Lower lobe of right lung (tissue), 2 donors: ENCODE measurements around the gene TMEM141. TPM values are rescaled to one million over a fixed set of nuclear protein-coding genes. Genes with fewer than 3 reads are reported as not detected.
"Not testable (repeated sequence)": the region's sequence is repeated elsewhere in the genome, so short reads cannot be mapped to it uniquely, and the experiment has no call there.

Experiments
- ATAC-seq, 2 donors: fragments of 200-7000 bp; cut with Tn5 transposase; one replicate each; pipeline ENCODE4 v1.9.1; 2020 to 2022; ENCODE audit warnings: mild to moderate bottlenecking in 2 of 2, moderate library complexity in 2 of 2
- DNase-seq: peaks from one replicate; pipeline ENCODE4 v3.0.0-alpha.2; 2020
- H3K27ac ChIP-seq: fragments of 200-600 bp; one replicate; pipeline ENCODE4 v1.8.0; 2022
- H3K27me3 ChIP-seq: fragments of 200-600 bp; one replicate; pipeline ENCODE4 v1.8.0; 2022; ENCODE audit warnings: low read depth
- H3K36me3 ChIP-seq: fragments of 200-600 bp; one replicate; pipeline ENCODE4 v1.8.0; 2022; ENCODE audit warnings: mild to moderate bottlenecking
- H3K4me1 ChIP-seq: fragments of 200-600 bp; one replicate; pipeline ENCODE4 v1.8.0; 2022
- H3K4me3 ChIP-seq: fragments of 200-600 bp; one replicate; pipeline ENCODE4 v1.8.0; 2022; ENCODE audit warnings: mild to moderate bottlenecking
- H3K9me3 ChIP-seq: fragments of 200-600 bp; one replicate; pipeline ENCODE4 v1.8.0; 2022
- intact Hi-C: fragments of 100-400 bp; cut with DNase I; formaldehyde crosslinking; loops from one replicate; pipeline ENCODE4 v1.11.0; 2022
- total RNA-seq: library from RNA; stranded (reverse); fragmentation: NEBNext Ultra II Directional; extraction: Animal tissue kit (Norgen Biotek cat#: 25700); gene quantifications from one replicate; pipeline ENCODE4 v1.2.1, GENCODE V29; 2021
- TF ChIP-seq, protein P1 (sequence below): fragments of 200-600 bp; IDR thresholded peaks from one replicate; pipeline ENCODE4 v1.8.0; 2022; ENCODE audit warnings: antibody characterized with exemption, mild to moderate bottlenecking
- donor health status: DM: no; HTN: yes; CAD: no; lungs with severe emphysema.

TMEM141 gene
- total RNA-seq, 1 donor from 2014 or later: 57.2 TPM

DNA sequence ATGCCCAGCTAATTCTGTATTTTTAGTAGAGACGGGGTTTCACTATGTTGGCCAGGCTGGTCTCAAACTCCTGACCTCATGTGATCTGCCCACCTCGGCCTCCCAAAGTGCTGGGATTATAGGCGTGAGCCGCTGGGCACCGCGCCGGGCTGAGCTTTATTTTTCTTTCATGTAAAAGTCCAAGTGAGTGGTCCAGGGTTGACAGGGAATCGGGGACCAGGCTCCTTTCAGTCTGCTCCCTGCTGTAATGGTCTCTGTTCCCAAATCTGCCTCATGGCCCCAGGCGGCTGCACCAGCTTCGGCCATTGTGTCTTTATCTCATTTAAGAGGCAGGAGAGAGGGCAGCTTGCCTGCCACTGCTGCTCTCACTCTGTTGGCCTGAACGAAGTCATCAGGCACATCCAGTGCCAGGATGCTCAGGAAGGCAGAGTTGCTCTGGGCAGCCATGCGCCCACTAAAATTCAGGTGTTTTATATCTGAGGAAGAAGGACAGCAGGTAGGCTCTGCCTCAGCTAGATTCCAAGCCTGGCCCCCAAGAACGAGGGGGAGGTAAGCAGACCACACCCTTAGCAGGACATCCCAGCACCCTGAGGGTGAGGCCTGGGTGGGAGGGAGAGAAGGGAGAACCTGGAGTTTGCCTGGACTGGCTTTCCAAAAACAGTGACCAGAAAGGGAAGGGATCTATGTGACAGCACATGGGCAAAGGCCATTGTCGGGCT is 3.3 kb downstream of the TMEM141 start:
- Histone ChIP-seq H3K4me3 (no peak overlapping the region), H3K4me1 (peaks cover 37% of the 10 kb centered on the region), H3K27ac (no peak overlapping the region), H3K27me3 (peaks cover 21% of the 10 kb centered on the region), H3K9me3 (no peaks in the 10 kb centered on the region), H3K36me3 (peaks cover 12% of the 10 kb centered on the region)
- ATAC-seq: no peak
- intact Hi-C loops: no loop called here
- DNase-seq: no peak
- TF ChIP-seq, protein P1, sequence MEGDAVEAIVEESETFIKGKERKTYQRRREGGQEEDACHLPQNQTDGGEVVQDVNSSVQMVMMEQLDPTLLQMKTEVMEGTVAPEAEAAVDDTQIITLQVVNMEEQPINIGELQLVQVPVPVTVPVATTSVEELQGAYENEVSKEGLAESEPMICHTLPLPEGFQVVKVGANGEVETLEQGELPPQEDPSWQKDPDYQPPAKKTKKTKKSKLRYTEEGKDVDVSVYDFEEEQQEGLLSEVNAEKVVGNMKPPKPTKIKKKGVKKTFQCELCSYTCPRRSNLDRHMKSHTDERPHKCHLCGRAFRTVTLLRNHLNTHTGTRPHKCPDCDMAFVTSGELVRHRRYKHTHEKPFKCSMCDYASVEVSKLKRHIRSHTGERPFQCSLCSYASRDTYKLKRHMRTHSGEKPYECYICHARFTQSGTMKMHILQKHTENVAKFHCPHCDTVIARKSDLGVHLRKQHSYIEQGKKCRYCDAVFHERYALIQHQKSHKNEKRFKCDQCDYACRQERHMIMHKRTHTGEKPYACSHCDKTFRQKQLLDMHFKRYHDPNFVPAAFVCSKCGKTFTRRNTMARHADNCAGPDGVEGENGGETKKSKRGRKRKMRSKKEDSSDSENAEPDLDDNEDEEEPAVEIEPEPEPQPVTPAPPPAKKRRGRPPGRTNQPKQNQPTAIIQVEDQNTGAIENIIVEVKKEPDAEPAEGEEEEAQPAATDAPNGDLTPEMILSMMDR: no peak

DNA sequence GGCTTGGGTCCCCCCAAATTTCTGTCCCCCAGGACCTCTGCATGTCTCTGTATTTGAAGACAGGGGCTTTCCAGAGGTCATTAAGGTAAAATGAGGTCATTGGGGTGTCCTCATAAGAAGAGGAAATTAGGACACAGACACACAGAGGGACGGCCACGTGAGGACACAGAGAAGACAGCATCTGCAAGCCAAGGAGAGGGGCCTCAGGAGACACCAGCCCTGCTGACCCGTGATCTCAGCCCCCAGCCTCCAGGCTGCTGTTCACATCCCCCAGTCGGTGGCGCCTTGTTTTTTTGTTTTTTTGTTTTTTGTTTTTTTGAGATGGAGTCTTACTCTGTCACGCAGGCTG is 3.8 kb downstream of the TMEM141 start:
- no peak for DNase-seq
- intact Hi-C loops: no loop called here
- no peak for ATAC-seq
- H3K9me3 ChIP-seq: no peaks in the 10 kb centered on the region
- TF ChIP-seq, protein P1: no peak
- H3K27me3 ChIP-seq: peaks cover 26% of the 10 kb centered on the region
- no peak overlapping the region for H3K4me3 ChIP-seq
- H3K27ac ChIP-seq: no peak overlapping the region
- peaks cover 12% of the 10 kb centered on the region for H3K36me3 ChIP-seq
- H3K4me1 ChIP-seq: peaks cover 41% of the 10 kb centered on the region

DNA sequence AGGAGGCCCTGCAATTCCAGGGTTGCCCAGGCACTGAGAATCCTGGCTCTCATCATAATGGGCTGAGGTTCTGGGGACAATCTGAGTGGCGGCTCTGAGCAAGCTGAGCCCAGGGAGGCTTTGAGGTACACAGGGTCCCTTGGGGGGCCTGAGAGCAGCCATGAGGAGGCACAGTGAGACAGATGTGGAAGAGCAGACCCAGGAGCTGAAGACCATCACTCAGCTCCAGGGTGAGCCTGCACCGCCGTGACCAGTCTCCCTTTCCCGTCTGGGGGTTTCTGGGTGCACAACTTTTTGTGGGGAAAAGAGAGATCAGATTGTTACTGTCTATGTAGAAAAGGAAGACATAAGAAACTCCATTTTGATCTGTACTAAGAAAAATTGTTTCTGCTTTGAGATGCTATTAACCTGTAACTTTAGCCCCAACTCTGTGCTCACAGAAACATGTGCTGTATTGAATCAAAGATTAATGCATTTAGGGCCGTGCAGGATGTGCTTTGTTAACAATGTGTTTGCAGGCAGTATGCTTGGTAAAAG is 5.2 kb downstream of the TMEM141 start, which contains the start of gene CCDC183:
CCDC183 (plus strand) TSS at position 101 of the 537 bp plus-strand sequence; CDS start at position 161, 60 bp downstream.
- H3K27ac ChIP-seq: no peak within 1 kb of the TSS
- H3K4me1 ChIP-seq: peaks cover 47% of the 10 kb centered on the region
- H3K36me3 ChIP-seq: peaks cover 12% of the 10 kb centered on the region
- H3K4me3 ChIP-seq: no peak within 1 kb of the TSS
- TF ChIP-seq, protein P1: no peak
- intact Hi-C loops: no loop called here
- DNase-seq (no peak), ATAC-seq (no peak)
- no peaks in the 10 kb centered on the region for H3K9me3 ChIP-seq
- peaks cover 40% of the 10 kb centered on the region for H3K27me3 ChIP-seq

GRCh38 chr9:136796775-136797347 is 5.7 kb downstream of the TMEM141 start:
- peaks cover 12% of the 10 kb centered on the region for H3K36me3 ChIP-seq
- DNase-seq, H3K4me3 ChIP-seq, ATAC-seq, H3K9me3 ChIP-seq, intact Hi-C loops, H3K27ac ChIP-seq: not testable (repeated sequence)
- peaks cover 44% of the 10 kb centered on the region for H3K27me3 ChIP-seq
- peaks cover 48% of the 10 kb centered on the region for H3K4me1 ChIP-seq

DNA sequence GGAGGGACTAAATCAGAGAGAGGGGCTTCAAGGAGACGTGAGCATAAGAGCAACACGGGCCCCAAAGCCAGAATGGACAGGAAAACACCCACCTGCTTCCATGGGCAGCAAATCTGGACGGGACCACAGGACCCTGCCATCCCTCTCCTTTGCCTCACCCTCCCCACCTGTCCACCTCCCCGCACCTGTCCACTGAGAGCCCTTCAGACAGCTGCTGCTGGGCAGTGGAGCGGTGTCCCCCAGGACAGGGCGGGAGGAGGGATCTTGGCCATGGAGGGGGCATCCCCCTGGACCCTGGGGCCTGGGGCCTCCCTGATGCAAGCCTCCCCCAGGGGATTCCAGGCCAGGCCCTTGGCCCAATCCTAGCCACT is 7.5 kb downstream of the TMEM141 start:
- ATAC-seq (no peak), DNase-seq (no peak)
- Histone ChIP-seq H3K36me3 (peaks cover 1% of the 10 kb centered on the region), H3K4me3 (peak overlapping the region; percentile 55), H3K27ac (no peak overlapping the region), H3K9me3 (no peaks in the 10 kb centered on the region), H3K4me1 (peaks cover 32% of the 10 kb centered on the region), H3K27me3 (peaks cover 50% of the 10 kb centered on the region)
- TF ChIP-seq, protein P1: no peak
- intact Hi-C loops: no loop called here
